ENCODE data around the gene RNF146.

Gene RNF146, protein sequence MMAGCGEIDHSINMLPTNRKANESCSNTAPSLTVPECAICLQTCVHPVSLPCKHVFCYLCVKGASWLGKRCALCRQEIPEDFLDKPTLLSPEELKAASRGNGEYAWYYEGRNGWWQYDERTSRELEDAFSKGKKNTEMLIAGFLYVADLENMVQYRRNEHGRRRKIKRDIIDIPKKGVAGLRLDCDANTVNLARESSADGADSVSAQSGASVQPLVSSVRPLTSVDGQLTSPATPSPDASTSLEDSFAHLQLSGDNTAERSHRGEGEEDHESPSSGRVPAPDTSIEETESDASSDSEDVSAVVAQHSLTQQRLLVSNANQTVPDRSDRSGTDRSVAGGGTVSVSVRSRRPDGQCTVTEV

GRCh38 chr6:127266178-127266891 is at the start of gene RNF146:
Gene RNF146, plus strand, starts transcription at chr6:127266864. Its CDS starts 13,475 bp downstream, at chr6:127280339.
- Histone ChIP-seq H3K9me2 (replicated peaks; ENCODE audit: insufficient read depth, low read length) (no peaks in the 10 kb centered on the region), H3K4me2 (ENCODE audit: low read depth, low read length) (peak within 1 kb of the TSS; percentile 79), H3K4me1 (ENCODE audit: low read length) (0 out of 2 replicates have a peak, but pooled peaks cover 7% of the 10 kb centered on the region), H3K9ac (ENCODE audit: low read length) (peak within 1 kb of the TSS; percentile 93), H3K9me3 (replicated peaks; ENCODE audit: insufficient read depth, low read length) (no peaks in the 10 kb centered on the region), H3F3A (ENCODE audit: insufficient read depth, low read length) (peaks cover 18% of the 10 kb centered on the region), H3K79me2 (ENCODE audit: low read length) (peaks cover 43% of the 10 kb centered on the region), H3K4me3 (ENCODE audit: low read length) (peak within 1 kb of the TSS; percentile 93), H4K20me1 (ENCODE audit: insufficient read depth, low read length) (no peaks in the 10 kb centered on the region), H3K27me3 (replicated peaks; ENCODE audit: insufficient read depth, low read length) (no peaks in the 10 kb centered on the region), H2AFZ (ENCODE audit: low read length) (peak within 1 kb of the TSS; percentile 85), H3K27ac (ENCODE audit: low read length) (peak within 1 kb of the TSS; percentile 88), H3K36me3 (replicated peaks; ENCODE audit: insufficient read depth, low read length) (no peaks in the 10 kb centered on the region)
- TF ChIP-seq EZH2 (optimal IDR thresholded peaks at IDR 0.05; ENCODE audit: low read depth, low read length), result no peak
- peak; percentile 75 for TF ChIP-seq CTCF (IDR thresholded peaks at IDR 0.05; ENCODE audit: low read length)
- peak; percentile 80 for DNase-seq

- no peaks in the 10 kb centered on the region for H3F3A ChIP-seq (ENCODE audit: insufficient read depth, low read length)
- no peaks in the 10 kb centered on the region for H3K4me1 ChIP-seq (ENCODE audit: low read length)
- H3K79me2 ChIP-seq (ENCODE audit: low read length), result no peaks in the 10 kb centered on the region
- H3K9me3 ChIP-seq (replicated peaks; ENCODE audit: insufficient read depth, low read length), result no peaks in the 10 kb centered on the region
- no peak overlapping the region for H3K4me2 ChIP-seq (ENCODE audit: low read depth, low read length)
- no peaks in the 10 kb centered on the region for H3K9me2 ChIP-seq (replicated peaks; ENCODE audit: insufficient read depth, low read length)
- H2AFZ ChIP-seq (ENCODE audit: low read length), result no peak overlapping the region
- H3K9ac ChIP-seq (ENCODE audit: low read length), result no peak overlapping the region
- no peak for TF ChIP-seq CTCF (IDR thresholded peaks at IDR 0.05; ENCODE audit: low read length)
- no peak for TF ChIP-seq EZH2 (optimal IDR thresholded peaks at IDR 0.05; ENCODE audit: low read depth, low read length)
- TF ChIP-seq EZH2phosphoT487 (IDR thresholded peaks at IDR 0.05; ENCODE audit: low read length), result no peak
- no peaks in the 10 kb centered on the region for H3K27me3 ChIP-seq (replicated peaks; ENCODE audit: insufficient read depth, low read length)
- H3K4me3 ChIP-seq (ENCODE audit: low read length), result no peak overlapping the region
- no peaks in the 10 kb centered on the region for H4K20me1 ChIP-seq (ENCODE audit: insufficient read depth, low read length)
- no peaks in the 10 kb centered on the region for H3K36me3 ChIP-seq (replicated peaks; ENCODE audit: insufficient read depth, low read length)
- H3K27ac ChIP-seq (ENCODE audit: low read length), result no peak overlapping the region
- DNase-seq, result no peak
These were observed 46.8 kb upstream of the RNF146 start for GRCh38 chr6:127219869-127220268.

DNA sequence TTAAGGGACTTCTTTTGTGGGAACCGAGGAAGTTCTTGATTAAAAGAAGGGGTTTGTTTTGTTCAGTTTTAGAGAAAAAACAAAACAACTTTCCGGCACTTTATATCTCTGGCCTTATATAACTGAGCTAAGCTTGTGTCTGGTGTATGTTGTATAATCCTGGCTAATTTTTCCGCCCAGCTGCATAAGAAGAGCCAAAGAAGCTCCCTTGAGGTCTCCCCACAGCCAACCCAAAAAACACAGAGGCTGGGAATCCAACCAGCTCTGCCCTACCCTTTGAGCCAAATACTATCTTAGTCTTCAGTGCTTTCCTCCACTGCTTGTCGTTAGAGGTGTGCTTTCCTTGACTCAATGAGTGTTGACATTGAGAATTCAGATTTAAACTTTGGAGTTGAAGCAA is 45.5 kb upstream of the RNF146 start:
- no peaks in the 10 kb centered on the region for H3K9me2 ChIP-seq (replicated peaks; ENCODE audit: insufficient read depth, low read length)
- no peak overlapping the region for H3K9ac ChIP-seq (ENCODE audit: low read length)
- H3F3A ChIP-seq (ENCODE audit: insufficient read depth, low read length), result no peaks in the 10 kb centered on the region
- no peaks in the 10 kb centered on the region for H3K27me3 ChIP-seq (replicated peaks; ENCODE audit: insufficient read depth, low read length)
- no peaks in the 10 kb centered on the region for H4K20me1 ChIP-seq (ENCODE audit: insufficient read depth, low read length)
- no peak for DNase-seq
- no peaks in the 10 kb centered on the region for H3K36me3 ChIP-seq (replicated peaks; ENCODE audit: insufficient read depth, low read length)
- no peak overlapping the region for H3K27ac ChIP-seq (ENCODE audit: low read length)
- no peak overlapping the region for H3K4me3 ChIP-seq (ENCODE audit: low read length)
- no peak for TF ChIP-seq CTCF (IDR thresholded peaks at IDR 0.05; ENCODE audit: low read length)
- no peak for TF ChIP-seq EZH2phosphoT487 (IDR thresholded peaks at IDR 0.05; ENCODE audit: low read length)
- TF ChIP-seq EZH2 (optimal IDR thresholded peaks at IDR 0.05; ENCODE audit: low read depth, low read length), result no peak
- no peaks in the 10 kb centered on the region for H3K4me1 ChIP-seq (ENCODE audit: low read length)
- no peak overlapping the region for H3K4me2 ChIP-seq (ENCODE audit: low read depth, low read length)
- no peak overlapping the region for H2AFZ ChIP-seq (ENCODE audit: low read length)
- no peaks in the 10 kb centered on the region for H3K9me3 ChIP-seq (replicated peaks; ENCODE audit: insufficient read depth, low read length)
- no peaks in the 10 kb centered on the region for H3K79me2 ChIP-seq (ENCODE audit: low read length)
